Measurements from ENCODE around the gene TRIM33. TPM values are rescaled to one million over a fixed set of nuclear protein-coding genes. Genes with fewer than 3 reads are reported as not detected.
"Not testable (repeated sequence)": the region's sequence is repeated elsewhere in the genome, so short reads cannot be mapped to it uniquely, and the experiment has no call there.

Gene TRIM33
- total RNA-seq, 4 donors from 2014 or later: 41.5 to 98.2 (median 52.0) TPM

- no peak for DNase-seq
- peaks cover 0 to 11% (median 1%) of the 10 kb centered on the region in 4 donors for H3K9me3 ChIP-seq
- TF ChIP-seq CTCF (IDR thresholded peaks at IDR 0.05) (no peak), POLR2A (IDR thresholded peaks at IDR 0.05) (no peak)
- H3K4me3 ChIP-seq: no peak overlapping the region
- H3K4me1 ChIP-seq: no peaks in the 10 kb centered on the region
- no peaks in the 10 kb centered on the region for H3K36me3 ChIP-seq
- H3K27me3 ChIP-seq: no peaks in the 10 kb centered on the region
- H3K27ac ChIP-seq: no peak overlapping the region
Observed at GRCh38 chr1:114377356-114377755, 133.6 kb downstream of the TRIM33 start.

- no peak overlapping the region for H3K27ac ChIP-seq
- H3K9me3 ChIP-seq: peaks cover 0 to 9% (median 1%) of the 10 kb centered on the region in 4 donors
- H3K36me3 ChIP-seq: no peaks in the 10 kb centered on the region
- no peak overlapping the region for H3K4me3 ChIP-seq
- H3K4me1 ChIP-seq: no peaks in the 10 kb centered on the region
- DNase-seq: no peak
- TF ChIP-seq CTCF (IDR thresholded peaks at IDR 0.05): no peak
- no peak for TF ChIP-seq POLR2A (IDR thresholded peaks at IDR 0.05)
- H3K27me3 ChIP-seq: no peaks in the 10 kb centered on the region
Observed at GRCh38 chr1:114369930-114370329, 141.1 kb downstream of the TRIM33 start.

GRCh38 chr1:114369266-114369919 lies 141.6 kb downstream of the TRIM33 start:
- not testable (repeated sequence) for DNase-seq, H3K27ac ChIP-seq, H3K27me3 ChIP-seq, H3K4me1 ChIP-seq, H3K4me3 ChIP-seq, H3K9me3 ChIP-seq, H3K36me3 ChIP-seq

GRCh38 chr1:114368560-114369255 lies 142.3 kb downstream of the TRIM33 start:
- no peaks in the 10 kb centered on the region for H3K27me3 ChIP-seq
- no peak for DNase-seq
- no peak overlapping the region for H3K27ac ChIP-seq
- H3K4me1 ChIP-seq: no peaks in the 10 kb centered on the region
- peaks cover 0 to 7% (median 3%) of the 10 kb centered on the region in 4 donors for H3K9me3 ChIP-seq
- H3K36me3 ChIP-seq: no peaks in the 10 kb centered on the region
- no peak for TF ChIP-seq POLR2A (IDR thresholded peaks at IDR 0.05)
- TF ChIP-seq CTCF (IDR thresholded peaks at IDR 0.05): no peak
- no peak overlapping the region for H3K4me3 ChIP-seq

- H3K4me3 ChIP-seq: no peak overlapping the region
- H3K9me3 ChIP-seq: peaks cover 0 to 13% (median 6%) of the 10 kb centered on the region in 4 donors
- H3K36me3 ChIP-seq: no peaks in the 10 kb centered on the region
- TF ChIP-seq CTCF (IDR thresholded peaks at IDR 0.05): no peak
- no peak for TF ChIP-seq POLR2A (IDR thresholded peaks at IDR 0.05)
- H3K27ac ChIP-seq: no peak overlapping the region
- H3K27me3 ChIP-seq: no peaks in the 10 kb centered on the region
- no peaks in the 10 kb centered on the region for H3K4me1 ChIP-seq
- DNase-seq: no peak
Observed at GRCh38 chr1:114367810-114368209, 143.2 kb downstream of the TRIM33 start.

GRCh38 chr1:114363230-114363629 lies 147.8 kb downstream of the TRIM33 start:
- not testable (repeated sequence) for H3K4me3 ChIP-seq, H3K27ac ChIP-seq, H3K4me1 ChIP-seq, H3K36me3 ChIP-seq, H3K27me3 ChIP-seq, DNase-seq
- peaks cover 0 to 21% (median 6%) of the 10 kb centered on the region in 4 donors for H3K9me3 ChIP-seq

Measured in Peyer's patch (tissue), 4 donors.